Esophagus muscularis mucosa (tissue), 3 donors: Measurements from ENCODE around the gene TMEM260.

Experiments
- POLR2A ChIP-seq: fragments of 450-650 bp; IDR thresholded peaks from one replicate; pipeline ENCODE4 v1.6.1; 2017; ENCODE audit warnings: antibody characterized with exemption, moderate library complexity, mild to moderate bottlenecking, low read depth
- POLR2AphosphoS5 ChIP-seq, 2 donors: sonication (generic); formaldehyde crosslinking; IDR thresholded peaks; one replicate each; pipeline ENCODE4 v1.6.1; 2017; ENCODE audit warnings: antibody characterized with exemption in 2 of 2
- TF ChIP-seq, protein P1 (sequence below), 3 experiments: fragments of 200-600 bp in 2 of 3; fragments of 450-650 bp in 1 of 3; sonication (generic) in 2 of 3; IDR thresholded peaks; one replicate each; pipeline ENCODE4 v1.5.1; 2017 to 2019; ENCODE audit warnings: antibody characterized with exemption in 3 of 3, mild to moderate bottlenecking in 2 of 3, moderate library complexity in 1 of 3

DNA sequence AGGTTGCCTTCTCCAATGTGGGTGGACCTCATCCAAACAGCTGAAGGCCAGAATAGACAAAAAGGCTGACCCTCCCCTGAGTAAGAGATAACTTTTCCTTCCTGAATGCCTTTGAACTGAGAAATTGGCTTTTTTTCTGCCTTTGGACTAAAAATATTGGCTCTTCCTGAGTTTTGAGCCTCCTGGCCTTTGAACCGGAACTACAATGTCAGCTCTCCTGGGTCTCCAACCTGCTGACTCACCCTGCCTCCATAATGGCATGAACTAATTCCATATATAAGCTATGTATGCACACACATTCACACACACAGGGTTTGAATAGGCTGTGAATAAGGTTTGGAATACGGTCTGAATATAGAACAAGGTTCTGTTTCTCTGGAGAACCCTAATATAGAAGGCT lies 39.7 kb upstream of the TMEM260 start:
- TF ChIP-seq, protein P1, sequence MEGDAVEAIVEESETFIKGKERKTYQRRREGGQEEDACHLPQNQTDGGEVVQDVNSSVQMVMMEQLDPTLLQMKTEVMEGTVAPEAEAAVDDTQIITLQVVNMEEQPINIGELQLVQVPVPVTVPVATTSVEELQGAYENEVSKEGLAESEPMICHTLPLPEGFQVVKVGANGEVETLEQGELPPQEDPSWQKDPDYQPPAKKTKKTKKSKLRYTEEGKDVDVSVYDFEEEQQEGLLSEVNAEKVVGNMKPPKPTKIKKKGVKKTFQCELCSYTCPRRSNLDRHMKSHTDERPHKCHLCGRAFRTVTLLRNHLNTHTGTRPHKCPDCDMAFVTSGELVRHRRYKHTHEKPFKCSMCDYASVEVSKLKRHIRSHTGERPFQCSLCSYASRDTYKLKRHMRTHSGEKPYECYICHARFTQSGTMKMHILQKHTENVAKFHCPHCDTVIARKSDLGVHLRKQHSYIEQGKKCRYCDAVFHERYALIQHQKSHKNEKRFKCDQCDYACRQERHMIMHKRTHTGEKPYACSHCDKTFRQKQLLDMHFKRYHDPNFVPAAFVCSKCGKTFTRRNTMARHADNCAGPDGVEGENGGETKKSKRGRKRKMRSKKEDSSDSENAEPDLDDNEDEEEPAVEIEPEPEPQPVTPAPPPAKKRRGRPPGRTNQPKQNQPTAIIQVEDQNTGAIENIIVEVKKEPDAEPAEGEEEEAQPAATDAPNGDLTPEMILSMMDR (IDR thresholded peaks at IDR 0.05), result no peak
- TF ChIP-seq POLR2A (no peak), POLR2AphosphoS5 (IDR thresholded peaks at IDR 0.05) (no peak)
